ENCODE measurements around the gene ZW10. TPM values are rescaled to one million over a fixed set of nuclear protein-coding genes. Genes with fewer than 3 reads are reported as not detected.

The ZW10 gene
- total RNA-seq, 1 experiment from 2014 or later, result 21.0 TPM

DNA sequence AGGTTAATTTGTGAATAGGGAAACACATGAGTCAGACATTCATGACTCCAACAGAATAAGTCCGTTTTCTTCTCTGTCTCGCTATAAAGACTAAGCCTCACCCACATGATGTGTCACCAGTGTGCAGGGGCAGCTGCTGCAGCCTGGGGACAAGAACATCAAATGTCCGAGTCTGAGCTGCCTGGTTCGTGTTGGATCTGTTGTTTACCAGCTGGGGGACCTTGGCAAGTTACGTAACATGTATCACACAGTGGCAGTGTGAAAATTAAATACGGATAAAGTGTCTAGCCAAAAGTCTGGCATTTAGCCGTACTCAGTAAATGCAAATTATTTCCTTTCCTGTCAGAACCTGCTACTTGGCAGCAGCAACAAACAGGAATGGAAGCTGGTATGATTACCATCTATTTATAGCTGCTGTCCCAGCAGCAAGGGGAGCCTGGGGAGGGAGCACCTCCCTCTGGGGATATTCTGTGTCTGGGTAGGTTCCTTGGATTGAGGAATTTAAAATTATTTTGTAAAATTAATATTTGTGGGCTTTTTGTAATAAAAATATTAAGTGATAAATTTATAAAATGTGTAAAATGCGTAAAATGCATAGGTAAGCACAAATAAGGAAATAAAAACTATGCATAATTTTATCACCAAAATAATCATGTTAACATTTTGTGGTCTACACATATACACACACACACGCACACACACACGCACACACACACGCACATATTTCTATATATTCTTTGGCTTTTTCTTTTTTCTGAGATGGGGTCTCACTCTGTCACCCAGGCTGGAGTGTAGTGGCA lies 4.8 kb upstream of the ZW10 start:
- H3K9me2 ChIP-seq (ENCODE audit: insufficient read depth), result no peaks in the 10 kb centered on the region
- ChIA-PET POLR2A (no interaction called here), CTCF (no interaction called here), RAD21 (ENCODE audit: low non-redundant PET in 1 of 2, low total read pairs in 2 of 2, uncharacterized antibody in 2 of 2, unreplicated experiment in 2 of 2) (no interaction called here)
- no peak overlapping the region for H3K4me2 ChIP-seq (ENCODE audit: low read length)
- H3K9me3 ChIP-seq (ENCODE audit: control insufficient read depth in 1 of 2, insufficient read depth in 1 of 2, low read depth in 1 of 2, low read length in 2 of 2), result no peaks in the 10 kb centered on the region
- TF ChIP-seq SP1 (IDR thresholded peaks at IDR 0.05; ENCODE audit: low read depth) (no peak), EZH2phosphoT487 (IDR thresholded peaks at IDR 0.05; ENCODE audit: borderline replicate concordance) (no peak), ELF1 (IDR thresholded peaks at IDR 0.05; ENCODE audit: borderline replicate concordance, low read depth) (no peak)
- ATAC-seq (no peak), DNase-seq (ENCODE audit: low read depth, low spot score) (no peak)
- H3K9ac ChIP-seq (ENCODE audit: low read length), result no peak overlapping the region
- no peaks in the 10 kb centered on the region for H4K20me1 ChIP-seq (ENCODE audit: insufficient read depth)
- no peak overlapping the region for H2AFZ ChIP-seq (ENCODE audit: low read depth, low read length, poor library complexity, severe bottlenecking)
- intact Hi-C loops (cut with micrococcal nuclease), result no loop called here
- no peaks in the 10 kb centered on the region for H3K36me3 ChIP-seq (ENCODE audit: control insufficient read depth in 1 of 2, insufficient read depth in 2 of 2, low read length in 2 of 2)
- H3K4me1 ChIP-seq (ENCODE audit: control insufficient read depth in 1 of 2, insufficient read depth in 2 of 2, low read length in 2 of 2), result peaks cover 0 to 7% of the 10 kb centered on the region in 2 experiments; a peak in 1 of 4 replicates
- peaks cover 14% of the 10 kb centered on the region for H3K27me3 ChIP-seq (ENCODE audit: insufficient read depth, low read length)
- peaks cover 2% of the 10 kb centered on the region for H3K79me2 ChIP-seq (ENCODE audit: insufficient read depth, low read length)
- no peak overlapping the region for H3K4me3 ChIP-seq (replicated peaks in 1 of 2; ENCODE audit: low read depth in 1 of 2, low read length in 2 of 2)
- BruUV-seq (replicated peaks), result no TSS peak
- H3K27ac ChIP-seq (ENCODE audit: low read depth, low read length), result no peak overlapping the region

- Histone ChIP-seq H3K9me3 (ENCODE audit: control insufficient read depth in 1 of 2, insufficient read depth in 1 of 2, low read depth in 1 of 2, low read length in 2 of 2) (no peaks in the 10 kb centered on the region), H3K9me2 (ENCODE audit: insufficient read depth) (no peaks in the 10 kb centered on the region), H3K9ac (ENCODE audit: low read length) (peak overlapping the region; percentile 86), H3K4me3 (replicated peaks in 1 of 2; ENCODE audit: low read depth in 1 of 2, low read length in 2 of 2) (peak overlapping the region; percentile 82 to 89), H3K4me2 (ENCODE audit: low read length) (peak overlapping the region; percentile 73), H4K20me1 (ENCODE audit: insufficient read depth) (no peaks in the 10 kb centered on the region), H3K27me3 (ENCODE audit: insufficient read depth, low read length) (peaks cover 14% of the 10 kb centered on the region), H3K4me1 (ENCODE audit: control insufficient read depth in 1 of 2, insufficient read depth in 2 of 2, low read length in 2 of 2) (peaks cover 4 to 14% of the 10 kb centered on the region in 2 experiments; a peak in 3 of 4 replicates), H3K79me2 (ENCODE audit: insufficient read depth, low read length) (peaks cover 33% of the 10 kb centered on the region), H3K36me3 (ENCODE audit: control insufficient read depth in 1 of 2, insufficient read depth in 2 of 2, low read length in 2 of 2) (0 out of 4 replicates have a peak, but pooled peaks cover 0 to 2% of the 10 kb centered on the region in 2 experiments), H3K27ac (ENCODE audit: low read depth, low read length) (no peak overlapping the region), H2AFZ (ENCODE audit: low read depth, low read length, poor library complexity, severe bottlenecking) (peak overlapping the region; percentile 86)
- ChIA-PET RAD21 (ENCODE audit: low non-redundant PET in 1 of 2, low total read pairs in 2 of 2, uncharacterized antibody in 2 of 2, unreplicated experiment in 2 of 2) (no interaction called here), CTCF (interaction anchor here (1.0 to 1.7 kb wide), 2 partner anchors 8 to 489 kb away, joined by 3 to 4 read pairs; no protein-coding TSS in a partner anchor), POLR2A (no interaction called here)
- ATAC-seq, result no peak
- DNase-seq (ENCODE audit: low read depth, low spot score), result no peak
- BruUV-seq (replicated peaks), result no TSS peak
- no peak for TF ChIP-seq POLR2A (IDR thresholded peaks at IDR 0.05; ENCODE audit: borderline replicate concordance, extremely low read depth, insufficient read depth, insufficient read length)
- TF ChIP-seq ATF3 (IDR thresholded peaks at IDR 0.05), result no peak
- TF ChIP-seq JUND (IDR thresholded peaks at IDR 0.05), result no peak
- TF ChIP-seq CTCF (IDR thresholded peaks at IDR 0.05 in 2 of 3, conservative IDR thresholded peaks at IDR 0.05 in 1 of 3; ENCODE audit: borderline replicate concordance in 1 of 3, insufficient read depth in 1 of 3, low read depth in 2 of 3, low read length in 2 of 3), result no peak
- TF ChIP-seq SP1 (IDR thresholded peaks at IDR 0.05; ENCODE audit: low read depth), result no peak
- intact Hi-C loops (cut with micrococcal nuclease), result no loop called here
Measured at GRCh38 chr11:113774174-113774503, 647 bp upstream of the ZW10 start.

All from HCT116 (cell line).